Measurements from ENCODE around the gene GGT6.

The GGT6 gene

GRCh38 chr17:4535667-4536258 is 24.6 kb downstream of the GGT6 start:
- Histone ChIP-seq H3K36me3 (replicated peaks) (peaks cover 14% of the 10 kb centered on the region), H3K27ac (no peak overlapping the region), H3K27me3 (replicated peaks) (no peaks in the 10 kb centered on the region), H3K4me3 (ENCODE audit: low read depth, low read length) (no peak overlapping the region)
- TF ChIP-seq CTCF (IDR thresholded peaks at IDR 0.05; ENCODE audit: low read depth, low read length, missing control alignments): no peak
- DNase-seq: no peak
- in situ Hi-C loops (cut with HindIII; ENCODE audit: low pct_ligation_motif_present, low sequenced_read_pairs): no loop called here

- Histone ChIP-seq H3K27me3 (replicated peaks) (no peaks in the 10 kb centered on the region), H3K36me3 (replicated peaks) (peaks cover 8% of the 10 kb centered on the region), H3K4me3 (ENCODE audit: low read depth, low read length) (no peak overlapping the region), H3K27ac (no peak overlapping the region)
- TF ChIP-seq CTCF (IDR thresholded peaks at IDR 0.05; ENCODE audit: low read depth, low read length, missing control alignments): no peak
- in situ Hi-C loops (cut with HindIII; ENCODE audit: low pct_ligation_motif_present, low sequenced_read_pairs): no loop called here
- no peak for DNase-seq
Observed at GRCh38 chr17:4534928-4535666, 25.3 kb downstream of the GGT6 start.

GRCh38 chr17:4534515-4534914 is 25.9 kb downstream of the GGT6 start:
- Histone ChIP-seq H3K27me3 (replicated peaks) (no peaks in the 10 kb centered on the region), H3K4me3 (ENCODE audit: low read depth, low read length) (no peak overlapping the region), H3K36me3 (replicated peaks) (peaks cover 2% of the 10 kb centered on the region), H3K27ac (no peak overlapping the region)
- in situ Hi-C loops (cut with HindIII; ENCODE audit: low pct_ligation_motif_present, low sequenced_read_pairs): no loop called here
- no peak for TF ChIP-seq CTCF (IDR thresholded peaks at IDR 0.05; ENCODE audit: low read depth, low read length, missing control alignments)
- DNase-seq: no peak

GRCh38 chr17:4533523-4534504 is 26.6 kb downstream of the GGT6 start:
- Histone ChIP-seq H3K27ac (no peak overlapping the region), H3K27me3 (replicated peaks) (no peaks in the 10 kb centered on the region), H3K36me3 (replicated peaks) (no peaks in the 10 kb centered on the region), H3K4me3 (ENCODE audit: low read depth, low read length) (no peak overlapping the region)
- in situ Hi-C loops (cut with HindIII; ENCODE audit: low pct_ligation_motif_present, low sequenced_read_pairs): no loop called here
- TF ChIP-seq CTCF (IDR thresholded peaks at IDR 0.05; ENCODE audit: low read depth, low read length, missing control alignments): no peak
- DNase-seq: no peak

GRCh38 chr17:4532860-4533522 is 27.4 kb downstream of the GGT6 start:
- no peak for TF ChIP-seq CTCF (IDR thresholded peaks at IDR 0.05; ENCODE audit: low read depth, low read length, missing control alignments)
- DNase-seq: no peak
- in situ Hi-C loops (cut with HindIII; ENCODE audit: low pct_ligation_motif_present, low sequenced_read_pairs): no loop called here

More at GRCh38 chr17:4532860-4533522, 27.4 kb downstream of the GGT6 start:
- no peaks in the 10 kb centered on the region for H3K36me3 ChIP-seq (replicated peaks)
- no peaks in the 10 kb centered on the region for H3K27me3 ChIP-seq (replicated peaks)
- no peak overlapping the region for H3K27ac ChIP-seq
- no peak overlapping the region for H3K4me3 ChIP-seq (ENCODE audit: low read depth, low read length)

All from brain microvascular endothelial cell (primary cell).